ENCODE data around the gene LSM2.

DNA sequence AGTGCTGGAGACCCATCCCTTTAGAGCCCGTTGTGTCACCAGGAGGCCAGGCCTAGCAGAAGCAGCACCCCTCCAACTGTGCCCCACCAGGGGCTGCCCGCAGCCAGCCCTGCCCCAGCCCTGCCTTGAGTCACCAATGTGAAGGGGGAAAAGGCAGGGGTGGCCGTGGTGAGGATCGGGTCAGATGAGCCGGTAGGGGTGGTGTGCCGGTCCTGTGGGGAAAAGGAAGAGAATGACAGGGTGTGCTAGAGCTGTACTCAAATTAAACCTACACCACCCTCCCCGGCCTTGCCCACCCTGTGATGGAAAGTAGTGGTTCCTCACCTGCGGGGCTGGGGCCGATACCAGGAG is 41.2 kb downstream of the LSM2 start:
- TF ChIP-seq, protein P1, sequence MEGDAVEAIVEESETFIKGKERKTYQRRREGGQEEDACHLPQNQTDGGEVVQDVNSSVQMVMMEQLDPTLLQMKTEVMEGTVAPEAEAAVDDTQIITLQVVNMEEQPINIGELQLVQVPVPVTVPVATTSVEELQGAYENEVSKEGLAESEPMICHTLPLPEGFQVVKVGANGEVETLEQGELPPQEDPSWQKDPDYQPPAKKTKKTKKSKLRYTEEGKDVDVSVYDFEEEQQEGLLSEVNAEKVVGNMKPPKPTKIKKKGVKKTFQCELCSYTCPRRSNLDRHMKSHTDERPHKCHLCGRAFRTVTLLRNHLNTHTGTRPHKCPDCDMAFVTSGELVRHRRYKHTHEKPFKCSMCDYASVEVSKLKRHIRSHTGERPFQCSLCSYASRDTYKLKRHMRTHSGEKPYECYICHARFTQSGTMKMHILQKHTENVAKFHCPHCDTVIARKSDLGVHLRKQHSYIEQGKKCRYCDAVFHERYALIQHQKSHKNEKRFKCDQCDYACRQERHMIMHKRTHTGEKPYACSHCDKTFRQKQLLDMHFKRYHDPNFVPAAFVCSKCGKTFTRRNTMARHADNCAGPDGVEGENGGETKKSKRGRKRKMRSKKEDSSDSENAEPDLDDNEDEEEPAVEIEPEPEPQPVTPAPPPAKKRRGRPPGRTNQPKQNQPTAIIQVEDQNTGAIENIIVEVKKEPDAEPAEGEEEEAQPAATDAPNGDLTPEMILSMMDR (conservative IDR thresholded peaks at IDR 0.05; ENCODE audit: low read length) = no peak
- TF ChIP-seq EZH2phosphoT487 (IDR thresholded peaks at IDR 0.05; ENCODE audit: borderline replicate concordance) = no peak

Measured in Loucy (cell line).